Activated CD8-positive, alpha-beta memory T cell treated with anti-CD3 and anti-CD28 coated beads, Interleukin-2, amount 50 U/mL, for 24 hours (primary cell): Measurements from ENCODE around the gene DYNC2H1.
"Not testable (repeated sequence)": the region's sequence is repeated elsewhere in the genome, so short reads cannot be mapped to it uniquely, and the experiment has no call there.

Experiments used
- DNase-seq: peaks from one replicate; pipeline ENCODE4 v3.0.0-alpha.2; 2020; ENCODE audit errors: extremely low read depth

The DYNC2H1 gene

DNA sequence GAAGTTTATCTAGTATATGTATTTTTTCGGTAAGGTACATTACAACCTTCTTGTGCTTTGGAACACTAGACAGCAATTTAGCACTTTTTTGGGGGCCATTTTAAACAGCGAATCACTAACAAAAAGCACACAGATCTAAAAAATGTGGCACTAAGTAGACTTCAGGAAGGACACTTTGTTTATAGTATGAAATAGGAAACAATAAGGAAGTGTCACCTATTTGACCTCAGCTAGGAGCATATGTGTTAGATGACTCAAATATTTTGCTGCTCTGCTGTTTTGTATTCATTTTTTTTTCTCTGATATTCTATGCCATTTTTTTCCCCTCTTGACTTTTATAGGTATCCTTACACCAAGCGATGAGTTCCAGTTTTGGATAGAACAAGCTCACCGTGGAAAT lies 5.6 kb downstream of the DYNC2H1 start:
- DNase-seq: no peak

DNA sequence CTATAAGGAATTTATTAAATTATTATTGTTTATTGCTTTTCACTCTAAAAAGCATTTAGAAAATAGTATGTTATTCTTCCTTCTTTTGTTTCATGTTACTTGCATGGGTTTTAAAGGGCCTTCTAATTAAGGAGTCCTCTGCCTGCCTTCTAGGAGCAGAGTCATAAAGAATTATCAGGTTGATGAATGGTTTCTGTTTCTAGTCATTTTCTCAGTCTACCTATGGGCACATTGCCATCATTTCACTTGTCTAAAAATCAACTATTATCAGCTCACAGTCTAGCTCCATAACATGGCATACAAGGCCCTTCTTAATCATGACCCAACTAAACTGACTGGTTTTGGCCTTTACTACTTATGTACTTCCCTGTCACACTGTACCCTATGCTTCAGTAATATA lies 16.2 kb downstream of the DYNC2H1 start:
- DNase-seq: no peak

DNA sequence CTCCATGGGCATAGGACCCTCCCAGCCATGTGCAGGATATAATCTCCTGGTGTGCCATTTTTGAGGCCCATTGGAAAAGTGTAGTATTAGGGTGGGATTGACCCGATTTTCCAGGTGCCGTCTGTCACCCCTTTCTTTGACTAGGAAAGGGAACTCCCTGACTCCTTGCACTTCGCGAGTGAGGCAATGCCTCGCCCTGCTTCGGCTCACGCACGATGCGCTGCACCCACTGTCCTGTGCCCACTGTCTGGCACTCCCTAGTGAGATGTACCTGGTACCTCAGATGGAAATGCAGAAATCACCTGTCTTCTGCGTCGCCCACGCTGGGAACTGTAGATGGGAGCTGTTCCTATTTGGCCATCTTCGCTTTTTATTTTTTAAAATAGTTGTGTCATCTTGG lies 32.8 kb downstream of the DYNC2H1 start:
- DNase-seq: not testable (repeated sequence)

DNA sequence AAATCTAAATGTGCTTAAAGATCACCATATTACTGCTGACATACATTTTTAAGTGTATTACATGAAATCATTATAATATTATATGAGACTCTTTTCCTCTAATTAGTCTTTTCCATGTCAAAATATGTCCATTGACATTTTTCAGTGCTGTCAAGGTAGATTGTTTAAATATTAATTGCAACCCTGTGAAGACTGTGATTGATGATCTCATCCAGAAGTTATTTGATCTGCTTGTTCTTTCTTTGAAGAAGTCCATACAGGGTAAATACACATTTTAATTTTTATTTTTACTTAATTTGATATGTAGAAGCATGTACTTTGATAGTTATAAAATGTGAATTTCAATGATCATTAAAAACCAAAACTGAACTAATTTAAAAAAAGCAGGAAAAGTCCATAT lies 38.4 kb downstream of the DYNC2H1 start:
- no peak for DNase-seq

DNA sequence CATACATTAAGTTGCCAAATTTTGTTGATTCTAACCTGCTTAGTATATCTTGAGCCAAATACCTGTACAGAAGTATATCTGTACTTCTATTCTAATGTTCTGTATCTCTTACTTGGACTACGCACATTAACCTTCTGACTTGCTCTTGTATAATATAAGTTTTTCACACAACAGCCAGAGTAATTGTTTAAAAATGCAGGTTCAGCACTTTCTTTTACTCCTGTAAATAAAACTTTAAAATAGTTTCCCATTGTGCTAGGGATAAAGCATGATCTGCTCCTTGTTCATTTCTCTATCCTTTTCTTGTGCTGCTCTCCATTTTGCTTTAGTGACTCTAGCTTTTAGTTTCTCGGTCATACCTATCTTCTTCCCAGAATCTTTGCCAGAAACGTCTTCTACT lies 48.3 kb downstream of the DYNC2H1 start:
- DNase-seq: no peak

DNA sequence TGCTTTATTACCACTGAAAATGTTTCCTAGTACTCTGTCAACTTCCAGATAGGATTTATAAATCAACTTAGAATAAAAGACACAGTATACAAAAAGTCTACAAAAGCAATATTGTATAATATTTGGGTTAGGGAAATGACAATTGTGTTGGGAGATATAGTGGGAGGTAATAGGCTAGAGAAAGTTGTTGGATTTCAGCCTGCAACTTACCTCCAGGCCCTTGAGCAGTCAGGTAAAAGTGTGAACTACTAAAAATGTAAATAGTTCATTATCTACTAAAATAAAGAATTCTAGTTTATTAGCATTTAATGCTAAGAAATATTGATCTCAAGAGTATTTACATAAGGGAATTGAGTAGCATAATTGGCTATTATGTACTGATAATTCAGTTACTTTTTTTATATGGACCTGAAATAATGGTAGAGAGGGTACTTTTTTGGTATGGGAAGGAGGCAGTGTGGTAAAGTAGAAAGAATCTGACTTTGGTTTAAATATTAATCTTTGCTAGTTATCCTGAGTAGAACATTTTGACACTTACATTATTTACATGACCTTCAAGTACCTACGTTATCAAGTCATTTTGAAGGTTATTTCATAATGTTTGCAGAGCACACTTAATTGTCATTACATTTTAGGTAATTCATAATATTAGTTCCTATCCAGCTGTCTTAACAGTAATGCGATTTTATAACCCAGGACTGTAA lies 55.0 kb downstream of the DYNC2H1 start:
- DNase-seq: no peak

DNA sequence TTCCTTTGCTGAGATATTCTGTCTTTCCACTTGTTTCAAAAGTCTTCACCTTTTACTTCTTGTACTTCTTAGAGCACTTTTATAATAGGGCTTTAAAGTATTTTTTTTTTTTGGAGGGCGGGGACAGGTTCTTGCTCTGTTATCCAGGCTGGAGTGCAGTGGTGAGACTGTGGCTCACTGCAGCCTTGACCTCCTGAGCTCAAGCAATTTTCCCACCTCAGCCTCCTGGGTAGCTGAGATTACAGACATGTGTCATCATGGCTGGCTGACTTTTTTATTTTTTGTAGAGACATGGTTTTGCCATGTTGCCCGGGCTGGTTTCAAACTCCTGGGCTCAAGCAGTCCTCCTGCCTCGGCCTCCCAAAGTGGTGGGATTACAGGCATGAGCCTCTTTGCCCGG lies 57.9 kb downstream of the DYNC2H1 start:
- DNase-seq: no peak

DNA sequence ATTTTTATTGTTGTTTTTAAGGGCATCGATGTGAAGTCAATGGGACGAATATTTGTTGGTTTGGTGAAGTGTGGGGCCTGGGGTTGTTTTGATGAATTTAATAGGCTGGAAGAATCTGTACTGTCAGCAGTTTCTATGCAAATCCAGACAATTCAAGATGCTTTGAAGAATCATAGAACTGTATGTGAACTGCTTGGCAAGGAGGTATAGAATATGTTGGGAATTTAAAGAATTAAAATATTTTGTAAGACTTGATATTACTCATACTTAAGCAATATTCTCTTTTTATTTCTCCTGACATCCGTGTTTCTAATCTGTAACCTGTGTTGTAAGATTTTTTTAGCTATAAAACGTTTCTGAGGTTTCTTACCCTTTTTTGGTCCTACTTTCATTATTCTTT lies 61.6 kb downstream of the DYNC2H1 start:
- no peak for DNase-seq

DNA sequence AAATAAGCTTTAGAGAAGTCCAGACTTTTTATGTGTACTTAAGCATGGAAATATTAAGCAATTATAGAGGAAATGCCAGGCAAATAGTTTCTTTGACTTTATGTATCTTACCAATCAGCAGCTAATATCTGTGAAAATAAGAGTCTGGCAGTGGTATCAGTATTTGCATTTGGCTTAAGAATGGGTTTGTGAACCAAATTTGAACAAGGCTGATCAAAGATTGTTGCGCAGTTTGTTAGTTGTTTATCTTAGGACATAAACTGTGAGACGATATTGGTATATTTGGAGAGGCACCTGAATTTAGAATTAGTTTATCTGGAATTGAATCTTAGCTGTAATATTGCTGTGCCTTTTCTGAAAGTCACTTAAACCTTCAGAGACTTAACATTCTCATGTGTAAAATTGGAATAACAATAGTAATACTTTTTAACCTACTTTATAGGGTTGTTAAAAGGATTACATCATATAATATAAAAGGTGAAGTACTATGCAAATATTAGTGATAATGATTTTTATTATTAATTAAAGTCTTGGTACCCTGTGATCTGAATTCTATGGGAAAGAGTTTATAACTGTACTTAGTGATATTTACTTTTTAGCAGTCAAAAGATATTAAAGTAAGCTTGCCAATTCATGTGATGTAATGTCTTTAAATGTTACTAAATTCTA lies 66.4 kb downstream of the DYNC2H1 start:
- no peak for DNase-seq

DNA sequence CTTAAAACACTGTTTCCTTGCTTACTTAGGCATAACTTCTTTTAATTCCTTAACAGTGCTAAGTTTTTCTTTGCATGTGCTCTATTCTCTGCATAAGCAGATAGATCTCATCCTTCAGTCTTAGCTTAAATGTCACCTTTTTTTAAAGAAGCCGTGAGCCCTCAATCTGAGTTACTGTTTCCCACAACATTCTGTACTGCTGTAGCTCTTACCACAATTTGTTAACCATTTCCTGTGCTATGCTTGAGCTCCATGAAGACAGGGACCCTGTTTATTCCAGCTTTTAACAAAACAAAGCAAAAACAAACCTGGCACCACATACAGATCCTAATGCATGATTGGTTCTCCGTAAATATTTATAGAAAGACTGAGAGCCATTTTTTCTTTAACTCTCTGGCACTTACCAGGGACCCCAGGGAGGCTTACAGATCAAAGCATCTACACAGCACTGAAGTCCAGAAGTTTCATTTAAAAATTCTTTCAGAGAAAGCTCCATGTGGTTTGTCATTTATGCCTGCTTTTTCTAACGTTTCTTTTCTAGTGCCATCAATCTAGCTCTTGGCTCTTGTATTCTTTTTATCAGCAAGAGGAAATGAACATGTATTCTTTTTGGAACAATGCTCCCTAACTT lies 74.9 kb downstream of the DYNC2H1 start:
- DNase-seq: no peak

DNA sequence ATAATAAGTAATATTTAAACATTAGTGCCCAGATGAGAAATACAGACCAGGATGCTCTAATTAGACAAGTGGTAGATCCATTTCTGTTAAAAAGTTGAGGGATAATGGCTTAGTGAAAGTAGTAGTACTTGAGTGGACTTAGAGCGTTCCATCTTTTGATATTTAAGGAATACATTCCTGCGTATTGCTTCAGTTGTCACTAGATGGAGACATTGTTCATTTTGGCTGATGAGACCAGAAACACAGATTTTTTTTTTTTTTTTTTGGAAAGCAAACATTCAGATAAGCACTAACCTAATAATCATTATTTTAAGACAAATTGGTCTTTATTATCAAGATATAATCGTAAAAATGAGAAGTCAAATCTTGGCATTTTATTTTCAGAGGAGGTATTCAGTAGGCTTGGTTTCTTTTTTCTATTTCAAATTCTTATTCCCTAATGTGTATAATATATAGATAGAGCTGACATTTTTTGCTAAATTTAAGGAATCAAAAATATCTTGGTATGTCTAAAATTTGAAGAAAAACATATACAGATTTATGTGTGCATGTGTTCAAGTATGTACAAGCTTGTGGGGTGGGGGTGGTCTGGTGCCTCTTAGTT lies 92.9 kb downstream of the DYNC2H1 start:
- no peak for DNase-seq

DNA sequence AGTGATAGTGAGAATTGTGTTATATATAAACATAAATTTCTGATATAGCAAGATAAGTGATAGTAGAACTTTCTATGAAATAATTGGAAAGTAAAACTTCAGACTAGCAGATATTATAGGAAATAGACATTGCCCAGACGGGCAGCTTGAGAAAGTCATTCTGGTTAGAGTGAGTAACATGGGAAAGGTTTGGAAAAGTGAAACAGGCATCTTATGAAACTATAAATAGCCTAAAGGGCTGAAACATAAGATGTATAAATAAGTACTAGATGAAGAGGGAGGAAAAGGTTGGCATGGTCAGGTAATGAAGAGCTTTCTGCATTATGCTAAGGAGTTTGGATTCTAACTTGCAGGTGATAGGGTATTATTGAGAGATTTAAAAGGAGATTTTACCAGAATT lies 101.3 kb downstream of the DYNC2H1 start:
- no peak for DNase-seq

DNA sequence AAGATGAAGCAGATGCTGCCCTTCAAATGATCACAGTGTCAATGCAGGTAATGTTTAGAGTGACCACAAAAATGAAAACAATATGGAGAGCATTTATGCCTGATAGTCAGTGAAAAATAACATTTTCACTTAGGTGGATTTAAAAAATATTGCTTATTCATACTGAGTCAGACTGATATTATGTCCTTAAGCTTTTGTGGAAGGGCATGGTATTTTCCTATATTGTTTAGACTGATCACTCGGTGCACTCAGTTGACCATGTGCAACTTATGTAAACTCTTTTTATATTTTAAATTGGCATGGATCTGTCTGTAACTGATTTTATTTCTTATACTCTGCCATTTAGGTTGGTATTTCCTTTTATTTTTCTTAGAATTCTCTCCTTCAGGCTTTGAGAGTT lies 106.6 kb downstream of the DYNC2H1 start:
- DNase-seq: no peak

DNA sequence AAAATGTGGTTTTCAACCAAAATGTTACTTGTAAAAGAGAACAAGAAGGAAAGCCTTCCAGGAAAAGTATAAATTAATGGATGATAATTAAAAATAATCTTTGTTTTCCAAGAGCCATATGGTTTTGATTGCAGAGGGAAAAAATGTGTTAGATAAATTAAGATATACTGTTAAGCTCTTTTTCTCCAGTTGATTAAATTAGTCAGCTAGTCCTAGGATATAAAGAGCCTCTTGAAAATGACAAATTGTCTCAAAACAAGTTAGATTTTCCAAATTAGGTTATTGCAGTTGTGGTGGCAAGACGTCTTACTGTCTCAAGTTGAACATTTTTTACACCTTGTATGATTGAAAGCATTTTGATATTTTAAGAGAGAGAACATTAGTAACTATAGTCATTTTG lies 110.9 kb downstream of the DYNC2H1 start:
- DNase-seq: no peak

DNA sequence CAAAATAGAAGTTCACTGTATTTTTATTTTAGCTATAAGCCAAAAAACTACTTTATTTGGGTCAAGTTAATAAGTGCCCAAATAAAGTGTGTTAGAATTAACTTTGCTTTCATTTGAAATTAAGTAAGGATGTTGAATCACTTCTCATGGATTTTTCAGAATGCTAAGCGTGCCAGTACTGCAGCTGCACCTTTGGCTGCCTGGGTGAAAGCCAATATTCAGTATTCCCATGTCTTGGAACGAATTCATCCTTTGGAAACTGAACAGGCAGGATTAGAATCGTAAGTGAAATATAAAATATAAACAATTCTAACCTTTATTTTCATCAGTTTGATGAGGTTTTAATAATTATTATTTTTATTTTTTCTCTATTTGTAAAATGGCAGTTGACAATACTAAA lies 113.6 kb downstream of the DYNC2H1 start:
- DNase-seq: no peak

DNA sequence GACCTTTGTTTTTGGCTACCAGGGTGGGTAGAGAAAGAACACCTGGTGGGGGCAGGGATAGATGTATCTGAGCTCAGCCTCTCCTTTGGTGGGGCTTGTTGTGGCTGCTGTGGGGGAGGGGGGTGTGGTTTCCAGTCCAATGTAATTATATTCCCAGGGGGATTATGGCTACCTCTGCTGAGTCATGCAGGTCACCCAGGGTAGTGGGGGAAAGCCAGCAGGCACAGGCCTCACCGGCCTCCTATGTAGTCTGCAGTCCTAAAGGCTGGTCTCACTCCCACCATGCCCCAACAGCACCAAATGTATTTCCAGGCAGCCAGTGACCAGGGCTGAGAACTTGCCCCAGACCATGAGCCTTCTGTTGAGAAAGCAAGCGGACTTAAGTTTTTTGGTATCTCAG lies 119.6 kb downstream of the DYNC2H1 start:
- DNase-seq: no peak

DNA sequence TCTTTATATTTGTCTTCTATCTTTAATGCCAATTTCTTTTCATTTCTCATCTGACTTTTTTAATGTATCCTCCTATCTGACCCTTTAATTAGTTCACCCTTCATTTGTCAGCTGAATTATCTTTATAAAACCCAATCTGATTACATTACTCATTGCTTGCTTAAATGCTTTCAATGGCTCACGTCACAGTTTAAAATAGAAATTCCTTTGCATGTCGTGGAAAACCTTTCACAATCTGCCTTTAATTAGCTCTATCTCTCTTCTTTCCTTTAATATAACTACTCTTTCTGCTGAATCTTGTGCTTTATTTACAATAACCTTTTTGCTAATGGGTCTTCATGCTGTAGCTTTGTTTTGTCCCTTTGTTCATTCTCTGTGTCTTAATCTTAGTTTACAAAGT lies 125.7 kb downstream of the DYNC2H1 start:
- no peak for DNase-seq

DNA sequence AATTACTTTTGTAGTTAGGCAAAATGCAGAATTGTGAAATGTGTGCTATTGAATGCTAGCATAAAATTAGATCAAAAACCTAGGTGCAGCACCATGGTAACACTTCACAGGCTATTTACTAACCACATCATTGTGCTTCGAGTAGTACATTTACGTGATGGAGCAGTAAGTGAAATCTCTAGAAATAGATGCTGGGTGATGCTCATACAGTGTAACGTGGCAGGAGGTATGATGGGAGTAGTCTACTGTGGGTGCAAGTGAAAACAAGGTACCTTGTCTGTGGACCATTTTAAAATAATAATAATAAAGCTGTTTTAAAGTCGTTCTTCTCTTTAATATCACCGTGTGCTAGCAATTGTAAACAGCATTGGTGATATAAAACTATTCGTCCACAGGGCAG lies 132.3 kb downstream of the DYNC2H1 start:
- DNase-seq: no peak

DNA sequence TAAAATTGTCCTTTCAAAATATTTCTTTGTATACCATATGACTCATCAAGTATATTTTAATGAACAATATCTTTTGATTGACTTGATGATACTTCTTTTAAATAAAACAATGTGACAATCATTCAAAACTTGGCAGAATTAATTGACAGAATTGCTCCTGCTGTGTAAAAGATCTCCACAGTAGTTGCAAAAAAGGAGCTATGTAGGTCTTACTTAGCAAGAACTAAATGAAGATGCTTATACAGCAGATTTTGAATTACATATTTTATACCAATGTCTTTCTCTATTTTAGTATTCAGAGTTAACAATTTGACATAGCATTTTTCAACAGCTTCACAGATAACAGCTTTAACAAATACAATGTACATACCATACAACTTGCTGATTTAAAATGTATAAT lies 144.9 kb downstream of the DYNC2H1 start:
- no peak for DNase-seq

DNA sequence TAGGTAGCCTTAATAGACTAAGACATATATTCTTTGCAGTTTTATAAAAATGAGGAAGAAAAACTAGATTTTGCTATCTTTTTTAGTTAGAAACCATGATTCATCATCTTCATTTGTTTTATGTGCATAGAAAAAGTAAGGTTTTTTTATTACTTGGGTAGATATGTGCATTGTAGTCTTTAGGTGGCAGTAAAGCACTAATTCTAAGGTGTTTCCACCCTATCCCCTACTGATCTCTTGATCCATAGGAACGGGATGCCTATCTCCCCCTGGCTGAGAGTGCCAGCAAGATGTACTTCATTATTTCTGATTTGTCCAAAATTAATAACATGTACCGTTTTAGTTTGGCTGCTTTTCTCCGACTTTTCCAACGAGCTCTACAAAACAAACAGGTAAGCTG lies 148.1 kb downstream of the DYNC2H1 start:
- no peak for DNase-seq

DNA sequence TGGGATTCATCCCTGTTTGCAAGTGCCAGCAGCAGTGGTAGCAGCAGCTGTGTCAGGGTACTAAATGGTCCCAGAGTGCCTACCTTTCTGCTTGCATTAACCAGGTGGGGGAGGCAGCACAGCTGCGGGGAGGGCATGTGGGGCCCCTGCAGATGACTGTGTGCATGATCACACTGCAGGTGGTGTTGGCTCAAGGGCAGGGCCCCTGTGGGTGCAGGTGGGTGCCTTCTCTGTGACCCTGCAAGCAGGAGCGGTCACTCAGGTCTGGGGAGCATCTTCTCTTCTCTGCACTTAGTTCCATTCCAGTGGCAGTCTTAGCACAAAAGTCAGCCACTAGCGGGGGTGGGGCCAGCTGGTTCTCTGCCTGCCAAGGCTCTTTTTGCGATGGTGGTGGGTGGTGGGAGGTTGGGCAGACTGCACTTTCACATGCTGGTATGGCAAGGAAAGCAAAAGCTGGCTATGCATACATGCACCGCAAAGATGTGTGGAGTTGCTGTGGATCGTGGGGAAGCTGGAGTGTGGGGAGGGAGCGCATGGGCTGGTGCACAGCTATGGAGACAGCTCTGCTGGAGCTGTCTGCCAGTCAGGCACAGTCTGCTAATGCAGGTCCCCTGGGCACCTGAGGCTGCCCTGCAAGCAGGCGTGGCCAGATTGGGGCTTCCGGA lies 157.1 kb downstream of the DYNC2H1 start:
- DNase-seq: no peak

DNA sequence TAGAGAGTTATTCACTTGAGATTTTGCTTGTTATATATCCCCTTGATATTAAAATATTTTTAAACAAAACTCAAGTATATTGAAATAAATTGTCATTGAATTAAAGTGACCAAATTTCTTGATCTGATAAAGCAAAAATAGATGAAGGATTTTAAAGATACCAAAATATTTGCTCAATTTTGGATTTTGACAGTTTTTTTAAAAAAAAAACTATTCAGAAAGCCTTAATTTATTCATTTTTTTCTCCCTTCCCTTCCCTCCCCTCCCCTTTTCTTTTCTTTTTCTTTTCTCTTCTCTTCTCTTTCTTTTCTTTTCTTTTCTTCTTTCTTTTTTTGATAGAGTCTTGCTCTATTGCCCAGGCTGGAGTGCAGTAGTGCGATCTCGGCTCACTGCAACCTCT lies 163.7 kb downstream of the DYNC2H1 start:
- DNase-seq: no peak
